OCI-LY1 (cell line): ENCODE data around the gene C9orf78.

Source experiments
- H2AFZ ChIP-seq: fragments of 200-600 bp; sonication (generic), shearing (Covaris generic); 2 replicates; pipeline ENCODE4 v1.6.0; 2014; ENCODE audit warnings: antibody characterized with exemption, mild to moderate bottlenecking, low read length
- H3F3A ChIP-seq: fragments of 200-600 bp; sonication (generic), shearing (Covaris generic); 2 replicates; pipeline ENCODE4 v1.6.0; 2014; ENCODE audit warnings: mild to moderate bottlenecking, antibody characterized with exemption, low read length, moderate library complexity; ENCODE audit not compliant: insufficient read depth
- H3K27ac ChIP-seq: fragments of 200-600 bp; sonication (generic); 2 replicates; pipeline ENCODE4 v1.5.1; 2014; ENCODE audit warnings: low read length, mixed run types, mild to moderate bottlenecking, low read depth; ENCODE audit not compliant: poor library complexity, severe bottlenecking
- H3K27me3 ChIP-seq: fragments of 200-600 bp; sonication (generic); 2 replicates; pipeline ENCODE4 v1.6.0; 2014; ENCODE audit warnings: antibody characterized with exemption, mild to moderate bottlenecking, low read length, moderate library complexity; ENCODE audit not compliant: insufficient read depth
- H3K36me3 ChIP-seq: fragments of 200-600 bp; sonication (generic); 2 replicates; pipeline ENCODE4 v1.6.1; 2014; ENCODE audit warnings: mild to moderate bottlenecking, antibody characterized with exemption, low read length, moderate library complexity, mixed read lengths; ENCODE audit not compliant: insufficient read depth
- H3K4me1 ChIP-seq: fragments of 200-600 bp; sonication (generic); 2 replicates; pipeline ENCODE4 v1.5.1; 2014; ENCODE audit warnings: mild to moderate bottlenecking, low read length, moderate library complexity; ENCODE audit not compliant: insufficient read depth, severe bottlenecking
- H3K4me2 ChIP-seq: fragments of 200-600 bp; sonication (generic), shearing (Covaris generic); 2 replicates; pipeline ENCODE4 v1.6.1; 2014; ENCODE audit warnings: low read length
- H3K4me3 ChIP-seq: fragments of 200-600 bp; sonication (generic); 2 replicates; pipeline ENCODE4 v1.5.1; 2014; ENCODE audit warnings: low read length, low read depth, mild to moderate bottlenecking, mixed read lengths; ENCODE audit not compliant: poor library complexity, severe bottlenecking
- H3K79me2 ChIP-seq: fragments of 200-600 bp; shearing (Covaris generic); 2 replicates; pipeline ENCODE4 v1.6.1; 2016; ENCODE audit warnings: mixed run types, low read length, mixed read lengths; ENCODE audit not compliant: insufficient read depth
- H3K9ac ChIP-seq: fragments of 200-600 bp; sonication (generic), shearing (Covaris generic); 2 replicates; pipeline ENCODE4 v1.6.1; 2014; ENCODE audit warnings: mild to moderate bottlenecking, low read length, mixed read lengths
- H3K9me2 ChIP-seq: fragments of 200-600 bp; sonication (generic), shearing (Covaris generic); 2 replicates; pipeline ENCODE4 v1.6.1; 2014; ENCODE audit warnings: low read depth, mild to moderate bottlenecking, low read length, mixed read lengths
- H3K9me3 ChIP-seq: fragments of 200-600 bp; shearing (Covaris generic); 2 replicates; pipeline ENCODE4 v1.6.1; 2014; ENCODE audit warnings: low read length, mixed read lengths
- H4K20me1 ChIP-seq: fragments of 200-600 bp; sonication (generic), shearing (Covaris generic); 2 replicates; pipeline ENCODE4 v1.6.0; 2016; ENCODE audit warnings: mild to moderate bottlenecking, low read length; ENCODE audit not compliant: insufficient read depth
- CTCF ChIP-seq: fragments of 200-600 bp; sonication (generic), shearing (Covaris generic); IDR thresholded peaks from 2 replicates; pipeline ENCODE4 v1.5.1; 2017; ENCODE audit warnings: mild to moderate bottlenecking, antibody characterized with exemption, low read length, moderate library complexity, mixed read lengths
- EZH2 ChIP-seq: fragments of 200-600 bp; sonication (generic), shearing (Covaris generic); IDR thresholded peaks from 2 replicates; pipeline ENCODE4 v1.8.0; 2017; ENCODE audit warnings: borderline replicate concordance, mixed run types, mild to moderate bottlenecking, antibody characterized with exemption, low read length, moderate library complexity, mixed read lengths

C9orf78 gene

GRCh38 chr9:129813661-129814060 lies 21.4 kb downstream of the C9orf78 start:
- H3K4me3 ChIP-seq, result no peak overlapping the region
- no peaks in the 10 kb centered on the region for H3K9me3 ChIP-seq
- H3K79me2 ChIP-seq, result no peaks in the 10 kb centered on the region
- peaks cover 88% of the 10 kb centered on the region for H3K36me3 ChIP-seq
- H3K27ac ChIP-seq, result no peak overlapping the region
- H3K4me1 ChIP-seq, result no peaks in the 10 kb centered on the region
- H2AFZ ChIP-seq, result no peak overlapping the region
- H3K9ac ChIP-seq, result no peak overlapping the region
- no peak overlapping the region for H3K4me2 ChIP-seq
- TF ChIP-seq CTCF, result no peak
- TF ChIP-seq EZH2, result no peak
- no peaks in the 10 kb centered on the region for H3F3A ChIP-seq
- no peaks in the 10 kb centered on the region for H3K27me3 ChIP-seq
- H3K9me2 ChIP-seq, result no peaks in the 10 kb centered on the region
- no peaks in the 10 kb centered on the region for H4K20me1 ChIP-seq

GRCh38 chr9:129812385-129812784 lies 22.7 kb downstream of the C9orf78 start:
- Histone ChIP-seq H3K9me2 (no peaks in the 10 kb centered on the region), H3K4me3 (no peak overlapping the region), H3K79me2 (no peaks in the 10 kb centered on the region), H3K9ac (no peak overlapping the region), H3K36me3 (peaks cover 83% of the 10 kb centered on the region), H3K4me2 (no peak overlapping the region), H3K27me3 (no peaks in the 10 kb centered on the region), H3K4me1 (no peaks in the 10 kb centered on the region), H3K27ac (no peak overlapping the region), H2AFZ (no peak overlapping the region), H4K20me1 (no peaks in the 10 kb centered on the region), H3F3A (no peaks in the 10 kb centered on the region), H3K9me3 (no peaks in the 10 kb centered on the region)
- TF ChIP-seq EZH2, result no peak

DNA sequence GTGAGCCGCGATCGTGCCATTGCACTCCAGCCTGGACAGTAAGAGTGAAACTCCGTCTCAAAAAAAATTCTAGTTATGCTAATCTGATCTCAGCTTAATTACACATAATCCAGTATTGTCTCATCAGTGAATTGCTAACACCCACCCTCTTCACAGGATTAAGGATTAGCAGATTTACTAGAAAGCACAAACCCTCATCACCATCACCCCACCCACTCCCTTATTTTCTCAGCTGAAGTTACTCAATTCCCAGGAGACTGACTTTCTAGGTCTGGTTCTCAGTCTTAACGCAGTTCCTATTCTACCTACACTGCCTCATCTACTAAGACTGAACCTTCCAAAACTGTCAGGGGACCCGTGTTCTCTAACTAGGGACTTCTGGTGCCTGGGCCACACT lies 23.1 kb downstream of the C9orf78 start:
- Histone ChIP-seq H3K27me3 (no peaks in the 10 kb centered on the region), H3K4me1 (no peaks in the 10 kb centered on the region), H3K36me3 (peaks cover 84% of the 10 kb centered on the region), H4K20me1 (no peaks in the 10 kb centered on the region), H3K79me2 (no peaks in the 10 kb centered on the region), H3F3A (no peaks in the 10 kb centered on the region), H3K9me2 (no peaks in the 10 kb centered on the region), H3K27ac (no peak overlapping the region), H2AFZ (no peak overlapping the region), H3K4me2 (no peak overlapping the region), H3K9me3 (no peaks in the 10 kb centered on the region), H3K9ac (no peak overlapping the region), H3K4me3 (no peak overlapping the region)
- TF ChIP-seq CTCF (no peak), EZH2 (no peak)

DNA sequence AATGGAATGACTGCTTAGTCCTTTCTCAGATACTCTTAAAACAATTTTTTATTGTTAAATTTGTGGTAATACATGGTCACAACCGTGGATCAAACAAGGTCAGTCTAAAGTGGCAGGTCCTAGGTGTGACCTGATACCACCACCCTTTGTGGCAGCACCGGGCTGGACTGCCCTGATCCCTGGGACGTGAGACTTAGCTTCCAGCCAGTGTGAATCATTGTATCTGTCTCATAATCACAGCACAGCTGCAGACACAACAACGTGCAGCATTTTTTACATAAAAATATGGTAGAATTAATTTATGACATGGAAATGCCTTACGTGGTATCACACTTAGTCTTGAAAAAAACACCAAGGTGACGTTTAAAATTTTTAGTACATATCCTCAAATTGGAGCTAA lies 24.3 kb downstream of the C9orf78 start:
- no peaks in the 10 kb centered on the region for H4K20me1 ChIP-seq

More for the DNA sequence above, 24.3 kb downstream of the C9orf78 start:
- no peaks in the 10 kb centered on the region for H3K79me2 ChIP-seq
- H3K27me3 ChIP-seq, result no peaks in the 10 kb centered on the region
- TF ChIP-seq CTCF (no peak), EZH2 (no peak)
- no peak overlapping the region for H3K4me3 ChIP-seq
- H3K4me1 ChIP-seq, result no peaks in the 10 kb centered on the region
- H3F3A ChIP-seq, result no peaks in the 10 kb centered on the region
- no peak overlapping the region for H2AFZ ChIP-seq
- H3K9me2 ChIP-seq, result no peaks in the 10 kb centered on the region
- H3K9ac ChIP-seq, result no peak overlapping the region
- H3K9me3 ChIP-seq, result no peaks in the 10 kb centered on the region
- peaks cover 75% of the 10 kb centered on the region for H3K36me3 ChIP-seq
- no peak overlapping the region for H3K4me2 ChIP-seq
- H3K27ac ChIP-seq, result no peak overlapping the region
